ENCODE measurements around the gene CAMKMT. TPM values are rescaled to one million over a fixed set of nuclear protein-coding genes. Genes with fewer than 3 reads are reported as not detected.

The CAMKMT gene
- total and polyA plus RNA-seq, 2 experiments from 2014 or later = 26.5 to 29.5 TPM

- TF ChIP-seq STAT1 (IDR thresholded peaks at IDR 0.05; ENCODE audit: unreplicated experiment) = no peak
- Mint-ChIP-seq H3K27ac (no peak overlapping the region), H3K9me3 (peaks cover 16% of the 10 kb centered on the region), H3K4me3 (no peak overlapping the region; the same call in 2 of the 3 replicates), H3K4me1 (peaks cover 31% of the 10 kb centered on the region), H3K36me3 (ENCODE audit: low read depth) (peaks cover 14% of the 10 kb centered on the region), H3K27me3 (ENCODE audit: insufficient read depth, low read depth, poor library complexity) (peaks cover 16% of the 10 kb centered on the region)
- peaks cover 21% of the 10 kb centered on the region; the same call in 1 of the 2 replicates for H3F3A ChIP-seq (replicated peaks; ENCODE audit: low read depth)
- no peak for ATAC-seq
- H3K4me2 ChIP-seq = peak overlapping the region; percentile 48
- H2AFZ ChIP-seq = no peak overlapping the region
- peak overlapping the region; percentile 79; the same call in 1 of the 2 replicates for H3K27ac ChIP-seq (ENCODE audit: low read depth)
- H3K9me2 ChIP-seq (ENCODE audit: insufficient read depth) = peaks cover 11% of the 10 kb centered on the region
- H3K27me3 ChIP-seq (ENCODE audit: insufficient read depth) = no peaks in the 10 kb centered on the region
- peaks cover 5% of the 10 kb centered on the region; the same call in 1 of the 2 replicates for H3K36me3 ChIP-seq (ENCODE audit: insufficient read depth)
- DNase-seq (ENCODE audit: low spot score) = no peak
- peaks cover 23% of the 10 kb centered on the region for H3K4me1 ChIP-seq (ENCODE audit: insufficient read depth)
- no peak overlapping the region for H3K4me3 ChIP-seq
- no peaks in the 10 kb centered on the region for H3K79me2 ChIP-seq (replicated peaks; ENCODE audit: insufficient read depth)
- no peaks in the 10 kb centered on the region for H4K20me1 ChIP-seq (replicated peaks; ENCODE audit: insufficient read depth)
These were observed 427.7 kb downstream of the CAMKMT start for GRCh38 chr2:44789446-44789845.

GRCh38 chr2:44789971-44790721 lies 428.4 kb downstream of the CAMKMT start:
- Mint-ChIP-seq H3K27me3 (ENCODE audit: insufficient read depth, low read depth, poor library complexity) (peaks cover 13% of the 10 kb centered on the region), H3K4me1 (peaks cover 31% of the 10 kb centered on the region), H3K27ac (peak overlapping the region; percentile 85), H3K36me3 (ENCODE audit: low read depth) (peaks cover 14% of the 10 kb centered on the region), H3K9me3 (peaks cover 16% of the 10 kb centered on the region), H3K4me3 (peak overlapping the region; percentile 12; the same call in 1 of the 3 replicates)
- no peaks in the 10 kb centered on the region for H3K27me3 ChIP-seq (ENCODE audit: insufficient read depth)
- peaks cover 21% of the 10 kb centered on the region; the same call in 1 of the 2 replicates for H3F3A ChIP-seq (replicated peaks; ENCODE audit: low read depth)
- H3K27ac ChIP-seq (ENCODE audit: low read depth) = peak overlapping the region; percentile 79
- no peaks in the 10 kb centered on the region for H3K79me2 ChIP-seq (replicated peaks; ENCODE audit: insufficient read depth)
- peak; percentile 86 for ATAC-seq
- no peaks in the 10 kb centered on the region for H4K20me1 ChIP-seq (replicated peaks; ENCODE audit: insufficient read depth)
- H3K36me3 ChIP-seq (ENCODE audit: insufficient read depth) = peaks cover 5% of the 10 kb centered on the region; the same call in 1 of the 2 replicates
- peak overlapping the region; percentile 48 for H3K4me2 ChIP-seq
- H3K4me1 ChIP-seq (ENCODE audit: insufficient read depth) = peaks cover 23% of the 10 kb centered on the region
- peak overlapping the region; percentile 7 for H2AFZ ChIP-seq
- peak overlapping the region; percentile 24; the same call in 1 of the 2 replicates for H3K4me3 ChIP-seq
- H3K9me2 ChIP-seq (ENCODE audit: insufficient read depth) = peaks cover 11% of the 10 kb centered on the region
- peak; percentile 56 for DNase-seq (ENCODE audit: low spot score)
- TF ChIP-seq CTCF (conservative IDR thresholded peaks at IDR 0.05; ENCODE audit: low read depth in 2 of 2) = no peak
- no peak for TF ChIP-seq ZNF114 (CRISPR knock-in tag; IDR thresholded peaks at IDR 0.05)
- no peak for TF ChIP-seq REST (IDR thresholded peaks at IDR 0.05; ENCODE audit: unreplicated experiment)
- TF ChIP-seq STAT1 (IDR thresholded peaks at IDR 0.05; ENCODE audit: unreplicated experiment) = no peak
- TF ChIP-seq EZH2 (IDR thresholded peaks at IDR 0.05; ENCODE audit: low read depth, unreplicated experiment) = no peak
- TF ChIP-seq ETS1 (IDR thresholded peaks at IDR 0.05) = no peak
- TF ChIP-seq EZH2phosphoT487 (IDR thresholded peaks at IDR 0.05; ENCODE audit: unreplicated experiment) = no peak
- no peak for TF ChIP-seq CREB1 (CRISPR knock-in tag; IDR thresholded peaks at IDR 0.05; ENCODE audit: low read depth)
- no peak for TF ChIP-seq JUNB (IDR thresholded peaks at IDR 0.05; ENCODE audit: unreplicated experiment)
- TF ChIP-seq POLR2AphosphoS5 (IDR thresholded peaks at IDR 0.05; ENCODE audit: low read depth) = no peak
- TF ChIP-seq ZNF331 (CRISPR knock-in tag; IDR thresholded peaks at IDR 0.05; ENCODE audit: low read depth) = no peak
- TF ChIP-seq NANOG (IDR thresholded peaks at IDR 0.05; ENCODE audit: borderline replicate concordance) = no peak

All from GM23338 (cell line).